SK-N-SH treated with all-trans-retinoic acid at 6 μM for 48 hours (cell line): ENCODE measurements around the gene ZSCAN5B.

Experiments used
- CSRNP3 ChIP-seq: fragments of 250-450 bp; sonication (Bioruptor Pico); IDR thresholded peaks from 2 replicates; pipeline ENCODE4 v1.5.1; 2021; ENCODE audit warnings: mild to moderate bottlenecking, moderate library complexity
- OSR1 ChIP-seq: fragments of 250-450 bp; sonication (Bioruptor Pico); IDR thresholded peaks from 2 replicates; pipeline ENCODE4 v1.8.0; 2022; ENCODE audit warnings: moderate library complexity, mild to moderate bottlenecking, inconsistent platforms
- PATZ1 ChIP-seq: fragments of 250-450 bp; sonication (Bioruptor Pico); IDR thresholded peaks from 2 replicates; pipeline ENCODE4 v1.8.0; 2020; ENCODE audit warnings: mild to moderate bottlenecking, moderate library complexity, borderline replicate concordance
- RARB ChIP-seq: fragments of 250-450 bp; sonication (Bioruptor Pico); IDR thresholded peaks from 2 replicates; pipeline ENCODE4 v1.8.0; 2021; ENCODE audit warnings: mild to moderate bottlenecking, moderate library complexity
- SNAI2 ChIP-seq: fragments of 250-450 bp; sonication (Bioruptor Pico); IDR thresholded peaks from 2 replicates; pipeline ENCODE4 v1.5.0; 2020; ENCODE audit warnings: mild to moderate bottlenecking, moderate library complexity
- TCF4 ChIP-seq: fragments of 250-450 bp; sonication (Bioruptor Pico); IDR thresholded peaks from 2 replicates; pipeline ENCODE4 v1.8.0; 2021; ENCODE audit warnings: mild to moderate bottlenecking, moderate library complexity, borderline replicate concordance
- ZC3H10 ChIP-seq: fragments of 250-450 bp; sonication (Bioruptor Pico); IDR thresholded peaks from 2 replicates; pipeline ENCODE4 v1.5.1; 2021; ENCODE audit warnings: mild to moderate bottlenecking, moderate library complexity
- ZFP3 ChIP-seq: fragments of 250-450 bp; sonication (Bioruptor Pico); IDR thresholded peaks from 2 replicates; pipeline ENCODE4 v1.5.0; 2020; ENCODE audit warnings: mild to moderate bottlenecking, moderate library complexity
- ZNF8 ChIP-seq: fragments of 450-650 bp; formaldehyde crosslinking; IDR thresholded peaks from 2 replicates; pipeline ENCODE4 v1.5.0; 2020; ENCODE audit warnings: mild to moderate bottlenecking, moderate library complexity

- no peak for TF ChIP-seq ZFP3 (CRISPR knock-in tag)
- no peak for TF ChIP-seq ZNF8 (CRISPR knock-in tag)
- TF ChIP-seq ZC3H10 (CRISPR knock-in tag): no peak
- TF ChIP-seq PATZ1 (CRISPR knock-in tag): no peak
- TF ChIP-seq RARB (CRISPR knock-in tag): no peak
- TF ChIP-seq OSR1: no peak
- TF ChIP-seq CSRNP3: no peak
- no peak for TF ChIP-seq TCF4 (CRISPR knock-in tag)
- TF ChIP-seq SNAI2 (CRISPR knock-in tag): no peak
Observed at GRCh38 chr19:56191711-56192110, 5.9 kb downstream of the ZSCAN5B start.
